ENCODE measurements around the gene RPRD1B.

Gene RPRD1B

GRCh38 chr20:38065764-38066375, 32.3 kb downstream of the RPRD1B start:
- TF ChIP-seq, protein P1, sequence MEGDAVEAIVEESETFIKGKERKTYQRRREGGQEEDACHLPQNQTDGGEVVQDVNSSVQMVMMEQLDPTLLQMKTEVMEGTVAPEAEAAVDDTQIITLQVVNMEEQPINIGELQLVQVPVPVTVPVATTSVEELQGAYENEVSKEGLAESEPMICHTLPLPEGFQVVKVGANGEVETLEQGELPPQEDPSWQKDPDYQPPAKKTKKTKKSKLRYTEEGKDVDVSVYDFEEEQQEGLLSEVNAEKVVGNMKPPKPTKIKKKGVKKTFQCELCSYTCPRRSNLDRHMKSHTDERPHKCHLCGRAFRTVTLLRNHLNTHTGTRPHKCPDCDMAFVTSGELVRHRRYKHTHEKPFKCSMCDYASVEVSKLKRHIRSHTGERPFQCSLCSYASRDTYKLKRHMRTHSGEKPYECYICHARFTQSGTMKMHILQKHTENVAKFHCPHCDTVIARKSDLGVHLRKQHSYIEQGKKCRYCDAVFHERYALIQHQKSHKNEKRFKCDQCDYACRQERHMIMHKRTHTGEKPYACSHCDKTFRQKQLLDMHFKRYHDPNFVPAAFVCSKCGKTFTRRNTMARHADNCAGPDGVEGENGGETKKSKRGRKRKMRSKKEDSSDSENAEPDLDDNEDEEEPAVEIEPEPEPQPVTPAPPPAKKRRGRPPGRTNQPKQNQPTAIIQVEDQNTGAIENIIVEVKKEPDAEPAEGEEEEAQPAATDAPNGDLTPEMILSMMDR (IDR thresholded peaks at IDR 0.05; ENCODE audit: low read depth, low read length) = no peak
- DNase-seq (ENCODE audit: low read depth, low spot score) = no peak
- in situ Hi-C loops (cut with HindIII; ENCODE audit: low sequenced_read_pairs) = no loop called here
- no peak overlapping the region for H3K4me3 ChIP-seq (ENCODE audit: low read depth, low read length)

- no peak for DNase-seq (ENCODE audit: low read depth, low spot score)
- no peak overlapping the region for H3K4me3 ChIP-seq (ENCODE audit: low read depth, low read length)
- in situ Hi-C loops (cut with HindIII; ENCODE audit: low sequenced_read_pairs) = no loop called here
- TF ChIP-seq, protein P1 (IDR thresholded peaks at IDR 0.05; ENCODE audit: low read depth, low read length) = no peak
Measured at GRCh38 chr20:38066969-38067716, 33.6 kb downstream of the RPRD1B start.

- H3K4me3 ChIP-seq (ENCODE audit: low read depth, low read length) = no peak overlapping the region
- no peak for DNase-seq (ENCODE audit: low read depth, low spot score)
- in situ Hi-C loops (cut with HindIII; ENCODE audit: low sequenced_read_pairs) = no loop called here
- TF ChIP-seq, protein P1 (IDR thresholded peaks at IDR 0.05; ENCODE audit: low read depth, low read length) = no peak
Measured at GRCh38 chr20:38067717-38068365, 34.3 kb downstream of the RPRD1B start.

DNA sequence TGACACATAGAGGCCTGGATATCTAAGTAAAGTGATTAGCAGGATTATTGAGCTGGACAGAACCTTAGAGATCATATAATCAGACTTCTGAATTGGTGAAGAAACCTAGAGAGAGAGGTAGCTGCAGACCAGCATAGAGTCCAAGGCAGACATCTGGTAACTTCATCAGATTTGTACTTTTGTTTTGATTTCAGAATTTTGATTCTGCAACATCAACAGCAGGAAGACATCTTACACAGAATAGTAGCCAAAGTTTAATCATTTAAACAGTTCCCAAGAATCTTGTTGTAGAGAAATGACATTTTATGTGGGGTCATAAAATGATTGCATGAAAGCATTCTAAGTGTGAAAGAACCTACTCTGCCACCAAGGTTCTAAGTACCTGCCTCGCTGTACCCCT, 39.4 kb downstream of the RPRD1B start:
- TF ChIP-seq, protein P1 (IDR thresholded peaks at IDR 0.05; ENCODE audit: low read depth, low read length) = no peak
- no peak for DNase-seq (ENCODE audit: low read depth, low spot score)
- in situ Hi-C loops (cut with HindIII; ENCODE audit: low sequenced_read_pairs) = no loop called here
- H3K4me3 ChIP-seq (ENCODE audit: low read depth, low read length) = no peak overlapping the region

- H3K4me3 ChIP-seq (ENCODE audit: low read depth, low read length) = no peak overlapping the region
- DNase-seq (ENCODE audit: low read depth, low spot score) = peak; percentile 98
- TF ChIP-seq, protein P1 (IDR thresholded peaks at IDR 0.05; ENCODE audit: low read depth, low read length) = peak; percentile 77
- in situ Hi-C loops (cut with HindIII; ENCODE audit: low sequenced_read_pairs) = no loop called here
Measured at GRCh38 chr20:38073307-38074071, 39.9 kb downstream of the RPRD1B start.
